ENCODE measurements around the gene SLC16A10.

DNA sequence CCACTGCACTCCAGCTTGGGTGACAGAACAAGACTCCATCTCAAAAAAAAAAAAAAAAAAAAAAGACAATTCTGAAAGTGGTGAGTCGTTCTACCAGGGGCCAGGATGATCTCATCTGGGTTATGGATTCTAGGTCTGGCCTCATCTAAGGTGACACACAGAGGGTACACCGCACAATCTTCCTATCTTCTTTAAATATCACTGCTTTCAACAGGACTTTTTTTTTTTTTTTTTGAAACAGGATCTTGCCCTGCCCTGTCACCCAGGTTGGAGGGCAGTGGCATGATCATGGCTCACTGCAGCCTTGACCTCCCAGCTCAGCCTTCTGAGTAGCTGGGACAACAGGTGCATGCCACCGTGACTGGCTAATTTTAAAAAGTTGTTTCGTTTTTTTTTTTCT, 67.7 kb downstream of the SLC16A10 start:
- no peak for TF ChIP-seq EP300 (IDR thresholded peaks at IDR 0.05; ENCODE audit: borderline replicate concordance in 1 of 2, low read depth in 2 of 2, low read length in 2 of 2)
- no peak for TF ChIP-seq POLR2A (IDR thresholded peaks at IDR 0.05; ENCODE audit: control extremely low read depth in 1 of 2, low read depth in 2 of 2, low read length in 2 of 2)
- TF ChIP-seq HDAC2 (IDR thresholded peaks at IDR 0.05; ENCODE audit: borderline replicate concordance in 1 of 2, low read depth in 2 of 2, low read length in 2 of 2) = no peak
